MCF 10A (cell line): Measurements from ENCODE around the gene ARPC5L. TPM values are rescaled to one million over a fixed set of nuclear protein-coding genes. Genes with fewer than 3 reads are reported as not detected.
A peak's percentile ranks its signal among the peaks of the same experiment; 100 is the strongest.

Source experiments
- BruUV-seq: library from RNA; stranded (reverse); fragments of 400-500 nt; replicated peaks from 2 replicates; lab custom pipeline; 2021; lab: Mats Ljungman, UMichigan
- CTCF ChIA-PET: fragments of 300-600 bp; sonication (Branson Sonifier 250); formaldehyde crosslinking; extraction: SDS; loops from one replicate; lab custom pipeline; 2021; ENCODE audit warnings: antibody characterized with exemption, inconsistent platforms; lab: Yijun Ruan, JAX
- POLR2A ChIA-PET: fragments of 300-600, 350-650 bp; sonication (Branson Sonifier 250); formaldehyde crosslinking; extraction: SDS; loops from one replicate; lab custom pipeline; 2020; ENCODE audit warnings: antibody characterized with exemption, inconsistent platforms; lab: Yijun Ruan, JAX
- DNase-seq: peaks from one replicate; pipeline ENCODE4 v3.0.0-alpha.2; 2018; ENCODE audit not compliant: unreplicated experiment
- H3K27ac Mint-ChIP-seq: one replicate; pipeline ENCODE4 v1.8.0; 2022; ENCODE audit warnings: mild to moderate bottlenecking, low read depth, mixed read lengths; ENCODE audit not compliant: unreplicated experiment
- H3K27me3 Mint-ChIP-seq: one replicate; pipeline ENCODE4 v1.8.0; 2022; ENCODE audit warnings: mixed read lengths; ENCODE audit not compliant: insufficient read depth, unreplicated experiment
- H3K36me3 Mint-ChIP-seq: one replicate; pipeline ENCODE4 v1.8.0; 2022; ENCODE audit warnings: mild to moderate bottlenecking, moderate library complexity, mixed read lengths; ENCODE audit not compliant: insufficient read depth, unreplicated experiment
- H3K4me1 Mint-ChIP-seq: one replicate; pipeline ENCODE4 v1.8.0; 2022; ENCODE audit warnings: mixed read lengths; ENCODE audit not compliant: insufficient read depth, unreplicated experiment
- H3K4me3 Mint-ChIP-seq: one replicate; pipeline ENCODE4 v1.8.0; 2022; ENCODE audit warnings: mild to moderate bottlenecking, moderate library complexity, mixed read lengths; ENCODE audit not compliant: unreplicated experiment
- H3K9me3 Mint-ChIP-seq: one replicate; pipeline ENCODE4 v1.8.0; 2022; ENCODE audit warnings: mixed read lengths; ENCODE audit not compliant: unreplicated experiment
- CTCF ChIP-seq: fragments of 200-600 bp; IDR thresholded peaks from one replicate; pipeline ENCODE4 v1.8.0; 2022; ENCODE audit warnings: antibody characterized with exemption, mild to moderate bottlenecking; ENCODE audit not compliant: unreplicated experiment
- intact Hi-C: fragments of 100-400 bp; cut with micrococcal nuclease; formaldehyde crosslinking; loops from 2 replicates; pipeline ENCODE4 v1.14.1; 2022
- total RNA-seq: library from RNA; stranded (reverse); gene quantifications from 2 replicates; pipeline ENCODE4 v1.2.3, GENCODE V29; 2022

The ARPC5L gene
- total RNA-seq, 1 experiment from 2014 or later = 72.5 TPM

GRCh38 chr9:124871156-124871561 lies 9.2 kb downstream of the ARPC5L start:
- no TSS peak for BruUV-seq
- Mint-ChIP-seq H3K9me3 (no peaks in the 10 kb centered on the region), H3K4me1 (peaks cover 29% of the 10 kb centered on the region), H3K36me3 (peaks cover 39% of the 10 kb centered on the region), H3K27me3 (no peaks in the 10 kb centered on the region), H3K4me3 (peak overlapping the region; percentile 95), H3K27ac (peak overlapping the region; percentile 97)
- POLR2A ChIA-PET = interaction anchor here (0.8 to 6.7 kb wide), 9 partner anchors 9 to 454 kb away, joined by 3 to 135 read pairs (median 10); partner anchors contain the start of genes ARPC5L, HSPA5, NR6A1 and RPL35
- no peak for TF ChIP-seq CTCF
- intact Hi-C loops = loop anchor here (5.0 kb wide), 1 partner anchor 271 kb away; the partner anchor contains the start of gene SCAI
- no peak for DNase-seq
- CTCF ChIA-PET = interaction anchor here (0.6 to 1.7 kb wide), 4 partner anchors 10 to 99 kb away, joined by 3 to 8 read pairs (median 4); partner anchors contain the start of genes ARPC5L and RPL35

GRCh38 chr9:124873664-124874063 lies 11.7 kb downstream of the ARPC5L start:
- peaks cover 26% of the 10 kb centered on the region for H3K4me1 Mint-ChIP-seq
- H3K9me3 Mint-ChIP-seq = no peaks in the 10 kb centered on the region
- H3K27me3 Mint-ChIP-seq = no peaks in the 10 kb centered on the region
- TF ChIP-seq CTCF = no peak
- intact Hi-C loops = loop anchor here (2.0 to 5.0 kb wide), 2 partner anchors 21 to 269 kb away; partner anchors contain the start of gene SCAI
- peak overlapping the region; percentile 95 for H3K4me3 Mint-ChIP-seq
- CTCF ChIA-PET = interaction anchor here (0.5 to 2.7 kb wide), 6 partner anchors 18 to 522 kb away, joined by 3 to 19 read pairs (median 4); no protein-coding TSS in a partner anchor
- peak overlapping the region; percentile 97 for H3K27ac Mint-ChIP-seq
- DNase-seq = peak; percentile 82
- POLR2A ChIA-PET = interaction anchor here (0.7 to 6.7 kb wide), 5 partner anchors 10 to 368 kb away, joined by 3 to 135 read pairs (median 9); partner anchors contain the start of genes ARPC5L, HSPA5 and RPL35
- H3K36me3 Mint-ChIP-seq = peaks cover 43% of the 10 kb centered on the region
- BruUV-seq = no TSS peak

- Mint-ChIP-seq H3K27me3 (no peaks in the 10 kb centered on the region), H3K27ac (no peak overlapping the region), H3K4me3 (no peak overlapping the region), H3K4me1 (peaks cover 26% of the 10 kb centered on the region), H3K9me3 (no peaks in the 10 kb centered on the region), H3K36me3 (peaks cover 50% of the 10 kb centered on the region)
- no peak for DNase-seq
- no peak for TF ChIP-seq CTCF
- ChIA-PET CTCF (interaction anchor here (0.6 to 1.2 kb wide), 6 partner anchors 19 to 513 kb away, joined by 3 to 6 read pairs (median 4); no protein-coding TSS in a partner anchor), POLR2A (no interaction called here)
- intact Hi-C loops = no loop called here
- no TSS peak for BruUV-seq
Measured at GRCh38 chr9:124875501-124875900, 13.6 kb downstream of the ARPC5L start.

- no peak for DNase-seq
- POLR2A ChIA-PET = interaction anchor here (0.5 to 2.4 kb wide), 9 partner anchors 8 to 831 kb away, joined by 3 to 12 read pairs (median 4); partner anchors contain the start of gene SCAI
- no peak for TF ChIP-seq CTCF
- TSS peak; percentile 43 for BruUV-seq
- no peaks in the 10 kb centered on the region for H3K27me3 Mint-ChIP-seq
- H3K4me3 Mint-ChIP-seq = no peak overlapping the region
- H3K9me3 Mint-ChIP-seq = no peaks in the 10 kb centered on the region
- H3K4me1 Mint-ChIP-seq = peaks cover 13% of the 10 kb centered on the region
- intact Hi-C loops = no loop called here
- CTCF ChIA-PET = interaction anchor here (0.7 to 1.7 kb wide), 4 partner anchors 17 to 115 kb away, joined by 3 to 7 read pairs (median 6); partner anchors contain the start of gene WDR38
- H3K27ac Mint-ChIP-seq = no peak overlapping the region
- H3K36me3 Mint-ChIP-seq = peaks cover 50% of the 10 kb centered on the region
Measured at GRCh38 chr9:124877021-124877782, 15.3 kb downstream of the ARPC5L start.
